Heart left ventricle (tissue), 13 donors: ENCODE results near the gene LPCAT4.

ENCODE experiments used
- POLR2A ChIP-seq, 2 donors: fragments of 450-650 bp; IDR thresholded peaks; one replicate each; pipeline ENCODE4 v1.6.1; 2017; ENCODE audit warnings: antibody characterized with exemption in 2 of 2, mild to moderate bottlenecking in 2 of 2, moderate library complexity in 2 of 2
- TF ChIP-seq, protein P1 (sequence below), 12 donors: fragments of 200-600 bp; sonication (generic) in 4 of 12; IDR thresholded peaks; one replicate each; pipeline versions ENCODE4 v1.5.0 to v1.8.0; 2018 to 2022; ENCODE audit warnings: antibody characterized with exemption in 12 of 12, mild to moderate bottlenecking in 5 of 12
- donor health status: ischemic (EF 13 %, LVEDD 7.1; RV severe dilation, severe dysfunction).
- donor health status: DM: no; HTN: yes; CAD: no.
- donor health status: DM: no; HTN: no; CAD: no.
- donor health status: ischemic (EF 25% LVEDD 6.9; RV normal size, moderate dysfunction).
- donor health status: ischemic (EF 25% LVEDD 5.7; RV mildly dilated, moderate dysfunction).
- donor health status: ischemic (EF 35%, LVEDD 5.7; RV mildly dilated, moderate dysfunction).
- donor health status: nonischemic (EF 11% LVEDD 7.7; RV severe dilation, severe dysfunction).
- donor health status: DM: yes; HTN: yes; CAD: no.
- donor health status: PGD.
- donor health status: ischemic (EF 29% LVEDD 5.4; RV normal size, mild dysfunction).
- donor health status: nonischemic (EF 23%, LVEDD 6.1; RV moderate dilation, normal function).

DNA sequence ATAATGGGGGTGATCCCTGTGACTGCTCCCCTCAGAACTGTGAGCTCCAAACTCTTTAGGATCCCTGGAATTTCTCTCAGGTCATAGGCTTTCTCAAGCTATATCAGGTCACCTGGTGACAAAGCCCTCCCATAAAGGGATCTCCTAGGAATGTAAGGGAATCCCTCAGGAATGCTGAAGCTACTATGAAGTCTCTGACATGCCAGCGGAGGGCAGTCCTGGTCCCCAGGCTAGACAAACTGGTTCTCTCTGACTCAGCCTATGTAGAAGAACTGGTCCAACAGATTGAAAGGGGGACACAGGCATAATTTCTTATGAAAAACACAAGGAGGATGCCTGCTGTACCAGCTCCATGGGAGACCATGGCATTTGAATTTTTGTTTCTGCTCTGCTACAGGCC lies 6.7 kb downstream of the LPCAT4 start:
- TF ChIP-seq, protein P1, sequence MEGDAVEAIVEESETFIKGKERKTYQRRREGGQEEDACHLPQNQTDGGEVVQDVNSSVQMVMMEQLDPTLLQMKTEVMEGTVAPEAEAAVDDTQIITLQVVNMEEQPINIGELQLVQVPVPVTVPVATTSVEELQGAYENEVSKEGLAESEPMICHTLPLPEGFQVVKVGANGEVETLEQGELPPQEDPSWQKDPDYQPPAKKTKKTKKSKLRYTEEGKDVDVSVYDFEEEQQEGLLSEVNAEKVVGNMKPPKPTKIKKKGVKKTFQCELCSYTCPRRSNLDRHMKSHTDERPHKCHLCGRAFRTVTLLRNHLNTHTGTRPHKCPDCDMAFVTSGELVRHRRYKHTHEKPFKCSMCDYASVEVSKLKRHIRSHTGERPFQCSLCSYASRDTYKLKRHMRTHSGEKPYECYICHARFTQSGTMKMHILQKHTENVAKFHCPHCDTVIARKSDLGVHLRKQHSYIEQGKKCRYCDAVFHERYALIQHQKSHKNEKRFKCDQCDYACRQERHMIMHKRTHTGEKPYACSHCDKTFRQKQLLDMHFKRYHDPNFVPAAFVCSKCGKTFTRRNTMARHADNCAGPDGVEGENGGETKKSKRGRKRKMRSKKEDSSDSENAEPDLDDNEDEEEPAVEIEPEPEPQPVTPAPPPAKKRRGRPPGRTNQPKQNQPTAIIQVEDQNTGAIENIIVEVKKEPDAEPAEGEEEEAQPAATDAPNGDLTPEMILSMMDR (IDR thresholded peaks at IDR 0.05) = no peak
- no peak for TF ChIP-seq POLR2A (IDR thresholded peaks at IDR 0.05)
